Bronchial epithelial cell (primary cell): Measurements from ENCODE around the gene KIF13A. TPM values are rescaled to one million over a fixed set of nuclear protein-coding genes. Genes with fewer than 3 reads are reported as not detected.

Experiments used
- DNase-seq: peaks from one replicate; pipeline ENCODE4 v3.0.0-alpha.2; 2010; ENCODE audit warnings: low read depth
- FAIRE-seq: peaks from 2 replicates; lab custom pipeline; 2011; peaks lifted over from hg19 to GRCh38; lab: Jason Lieb, UNC
- H3K27me3 ChIP-seq: 2 replicates; pipeline ENCODE4 v1.5.1; 2011; ENCODE audit warnings: low read length; ENCODE audit not compliant: control insufficient read depth, insufficient read depth
- H3K36me3 ChIP-seq: 2 replicates; pipeline ENCODE4 v1.5.1; 2011; ENCODE audit warnings: low read length; ENCODE audit not compliant: control insufficient read depth, insufficient read depth
- H3K4me3 ChIP-seq: 2 replicates; pipeline ENCODE4 v1.5.1; 2011; ENCODE audit warnings: mild to moderate bottlenecking, low read depth, low read length, control low read depth
- CTCF ChIP-seq: IDR thresholded peaks from 2 replicates; pipeline ENCODE4 v1.5.1; 2011; ENCODE audit warnings: mild to moderate bottlenecking, moderate library complexity, low read length, control low read depth, inconsistent platforms; ENCODE audit not compliant: insufficient read depth, severe bottlenecking
- total RNA-seq: library from RNA; depleted of rRNA; stranded (reverse); fragments of >200 nt; gene quantifications from 2 replicates; pipeline ENCODE4 v1.2.1, GENCODE V29; 2014

Gene KIF13A
- total RNA-seq, 1 donor from 2014 or later, result 47.4 TPM

DNA sequence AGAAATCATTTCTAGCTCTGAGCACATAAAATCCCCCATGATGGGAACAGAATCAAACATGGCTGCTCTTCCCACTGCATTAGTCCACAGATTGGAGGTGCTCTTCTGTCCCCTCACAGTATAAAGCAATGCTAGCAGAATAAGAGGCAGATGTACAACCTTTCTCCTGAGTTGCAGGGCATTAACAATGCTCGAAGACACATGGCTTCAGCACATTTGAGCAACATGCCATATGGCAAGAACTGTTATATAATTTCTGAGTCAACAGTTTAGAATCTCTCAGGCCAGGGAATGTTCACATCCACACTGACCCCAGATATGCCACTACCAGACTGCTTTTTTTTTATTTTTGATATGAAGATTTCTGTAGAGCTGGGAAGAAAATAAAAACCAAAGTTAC, 119.6 kb downstream of the KIF13A start:
- Histone ChIP-seq H3K27me3 (no peaks in the 10 kb centered on the region), H3K36me3 (no peaks in the 10 kb centered on the region), H3K4me3 (no peak overlapping the region)
- peak; percentile 45 for DNase-seq
- no peak for FAIRE-seq
- TF ChIP-seq CTCF, result no peak

DNA sequence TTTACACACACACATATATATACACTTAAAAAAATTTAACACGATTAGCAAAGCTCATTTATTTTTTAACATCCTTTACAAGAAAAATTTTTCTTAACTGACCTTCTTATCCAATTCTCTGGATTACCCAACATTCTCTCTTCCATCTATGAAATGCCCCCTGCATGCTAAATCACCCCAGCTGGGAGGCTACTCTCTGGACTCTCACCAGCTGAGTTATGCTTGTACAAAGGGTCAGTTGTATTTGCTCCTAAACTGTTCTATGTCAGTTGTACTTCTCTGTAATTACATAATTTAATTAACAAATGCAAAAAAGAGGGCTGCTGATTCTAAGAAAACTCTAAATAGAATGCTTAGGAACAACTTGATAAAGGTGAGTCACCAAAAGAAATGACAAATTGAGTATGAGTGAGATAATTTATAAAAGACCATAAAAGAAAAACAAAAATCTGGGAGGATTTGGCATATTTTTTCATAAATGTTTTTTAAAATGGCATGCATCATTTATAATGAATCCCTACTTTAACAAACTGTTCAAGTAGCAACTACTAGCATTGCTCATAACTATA, 120.5 kb downstream of the KIF13A start:
- DNase-seq (no peak), FAIRE-seq (no peak)
- Histone ChIP-seq H3K4me3 (no peak overlapping the region), H3K27me3 (no peaks in the 10 kb centered on the region), H3K36me3 (no peaks in the 10 kb centered on the region)
- no peak for TF ChIP-seq CTCF

- DNase-seq (peak; percentile 99), FAIRE-seq (peak; percentile 43)
- no peak for TF ChIP-seq CTCF
- Histone ChIP-seq H3K36me3 (no peaks in the 10 kb centered on the region), H3K4me3 (no peak overlapping the region), H3K27me3 (no peaks in the 10 kb centered on the region)
Measured at GRCh38 chr6:17865798-17866725, 121.4 kb downstream of the KIF13A start.

DNA sequence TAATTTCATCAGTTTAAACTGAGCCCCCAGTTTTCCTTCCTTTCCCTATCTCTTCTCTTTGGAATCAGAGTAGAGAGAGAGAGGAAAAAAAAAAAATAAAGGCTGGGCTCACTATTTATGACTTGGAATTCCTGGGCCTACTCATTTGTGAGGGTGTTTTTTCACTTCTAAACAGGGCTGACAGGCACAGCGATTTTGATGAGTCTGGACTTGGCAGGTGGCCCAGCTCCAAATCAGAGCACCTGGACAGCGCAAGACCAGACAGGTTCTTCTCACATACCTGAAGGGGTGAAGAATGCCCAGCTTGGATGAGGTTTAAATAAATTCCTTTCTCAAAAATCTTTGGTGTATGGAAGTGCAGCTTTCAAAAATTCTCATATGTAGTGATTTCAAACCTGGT, 122.2 kb downstream of the KIF13A start:
- no peak for TF ChIP-seq CTCF
- no peaks in the 10 kb centered on the region for H3K27me3 ChIP-seq
- FAIRE-seq (peak; percentile 75), DNase-seq (peak; percentile 99)
- H3K36me3 ChIP-seq, result no peaks in the 10 kb centered on the region
- no peak overlapping the region for H3K4me3 ChIP-seq

GRCh38 chr6:17863901-17864754, 123.3 kb downstream of the KIF13A start:
- TF ChIP-seq CTCF, result no peak
- peak; percentile 98 for DNase-seq
- Histone ChIP-seq H3K36me3 (peaks cover 2% of the 10 kb centered on the region), H3K27me3 (no peaks in the 10 kb centered on the region), H3K4me3 (no peak overlapping the region)
- no peak for FAIRE-seq
